GM21576 (cell line): Measurements from ENCODE around the gene WWOX.

Source experiments
- ATAC-seq: cut with Tn5 transposase; IDR thresholded peaks from one replicate; pipeline ENCODE4 v1.9.1; 2021; ENCODE audit warnings: mild to moderate bottlenecking, moderate library complexity; ENCODE audit not compliant: unreplicated experiment

WWOX gene

DNA sequence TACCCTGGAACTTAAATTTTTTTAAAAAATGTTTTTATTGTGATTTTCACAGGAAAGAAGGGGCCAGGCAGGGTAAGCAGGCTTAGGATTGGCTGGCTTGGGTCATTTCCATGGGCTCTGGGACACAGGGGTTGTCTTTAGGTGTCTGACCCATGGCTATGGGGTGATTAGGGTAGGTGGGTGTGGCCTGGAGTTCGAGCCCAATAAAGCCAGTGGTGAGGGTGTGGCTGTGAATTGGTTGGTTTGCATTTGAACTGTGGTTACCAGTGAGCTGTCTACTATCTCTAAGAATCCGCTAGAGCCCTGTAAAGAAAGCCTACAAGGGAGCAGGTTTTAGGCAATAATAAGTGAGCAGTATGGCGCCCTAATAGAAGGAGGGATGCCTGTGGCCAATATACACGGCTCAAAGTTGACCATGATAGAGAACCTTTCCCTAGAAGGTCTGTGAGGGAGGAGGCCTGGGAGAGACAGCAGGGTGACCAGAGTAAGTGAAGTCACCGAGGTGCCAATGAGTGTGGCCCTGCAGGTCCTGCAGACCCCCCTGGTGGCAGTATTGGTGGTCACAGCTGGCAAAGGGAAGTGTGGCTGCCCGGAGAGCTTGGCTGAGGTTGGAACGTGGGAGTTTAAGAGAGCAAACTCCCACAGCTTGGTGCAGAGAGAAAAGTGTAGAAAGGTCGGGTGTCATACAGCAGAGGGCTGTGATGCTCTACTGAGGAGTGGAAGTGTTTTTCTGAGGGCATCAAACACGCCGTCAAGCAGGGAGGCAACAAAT, 454.0 kb downstream of the WWOX start:
- ATAC-seq: no peak

DNA sequence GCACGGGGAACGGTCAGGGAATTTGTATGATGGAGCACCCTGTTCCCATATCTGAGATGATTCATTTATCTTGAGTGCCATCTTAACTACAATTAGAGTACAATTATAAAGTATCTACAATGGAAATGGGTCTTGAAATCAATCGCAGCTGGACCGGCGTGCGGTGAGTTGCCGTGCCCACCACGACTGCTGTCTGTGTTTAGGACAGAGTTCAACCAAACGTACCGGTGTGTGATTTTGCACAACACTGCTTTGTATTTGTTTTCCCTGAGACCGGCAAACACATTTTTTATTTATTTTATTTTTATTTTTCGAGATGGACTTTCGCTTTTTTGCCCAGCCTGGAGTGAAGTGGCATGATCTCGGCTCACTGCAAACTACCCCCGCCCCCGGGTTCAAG, 457.0 kb downstream of the WWOX start:
- no peak for ATAC-seq

DNA sequence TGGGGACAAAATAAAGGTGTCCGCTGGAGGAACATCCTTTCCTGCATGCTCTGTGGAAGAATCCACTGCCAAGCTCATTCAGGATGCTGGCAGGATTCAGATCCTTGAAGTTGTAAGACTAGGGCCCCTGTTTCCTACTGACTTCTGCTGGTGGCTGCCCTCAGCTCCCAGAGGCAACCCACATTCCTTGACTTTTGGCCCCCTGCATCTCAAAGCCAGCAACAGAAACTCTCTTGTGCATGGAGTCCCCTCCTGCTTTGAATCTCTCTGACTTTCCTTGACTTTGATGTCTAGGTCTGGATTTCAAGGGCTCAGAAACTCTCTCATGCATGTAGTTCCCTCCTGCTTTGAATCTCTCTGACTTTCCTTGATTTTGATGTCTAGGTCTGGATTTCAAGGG, 461.5 kb downstream of the WWOX start:
- ATAC-seq: no peak

DNA sequence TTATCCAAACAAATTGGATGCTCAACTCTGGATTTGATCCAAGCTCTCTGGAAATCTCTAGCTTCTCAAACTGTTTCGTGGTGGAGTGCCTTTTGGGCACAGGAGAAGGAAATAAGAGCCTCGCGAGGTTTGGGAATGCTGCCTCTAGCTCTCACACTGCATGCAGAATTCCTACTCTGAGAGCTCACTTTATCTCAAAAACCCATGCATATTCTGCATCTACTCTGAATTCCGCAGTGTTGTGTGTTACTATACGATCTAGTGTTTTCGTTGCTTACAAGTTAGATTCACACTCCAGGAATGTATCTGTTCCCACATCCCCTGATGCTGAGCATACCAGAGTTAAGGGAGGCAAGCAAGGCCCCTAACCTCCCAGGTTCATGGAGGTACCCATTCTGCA, 462.7 kb downstream of the WWOX start:
- no peak for ATAC-seq

DNA sequence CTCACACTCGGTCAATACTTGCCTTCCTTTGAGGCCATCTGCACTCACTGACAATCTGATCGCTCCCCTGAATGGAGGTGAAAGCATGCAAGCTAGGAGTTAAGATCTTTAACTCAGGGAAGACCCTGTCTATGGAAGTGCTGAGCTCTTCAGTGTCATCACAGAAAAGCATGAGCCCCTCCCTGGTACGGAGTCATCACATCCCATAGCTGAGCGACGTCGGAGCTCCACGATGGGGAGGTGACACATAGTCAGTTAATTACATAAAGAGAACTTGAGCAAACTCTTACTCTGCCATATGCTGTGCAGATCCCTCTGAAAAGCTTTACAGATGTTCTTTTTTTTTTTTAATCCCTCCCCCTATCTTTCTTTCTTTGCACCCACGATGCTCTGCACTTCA, 463.2 kb downstream of the WWOX start:
- ATAC-seq: no peak

DNA sequence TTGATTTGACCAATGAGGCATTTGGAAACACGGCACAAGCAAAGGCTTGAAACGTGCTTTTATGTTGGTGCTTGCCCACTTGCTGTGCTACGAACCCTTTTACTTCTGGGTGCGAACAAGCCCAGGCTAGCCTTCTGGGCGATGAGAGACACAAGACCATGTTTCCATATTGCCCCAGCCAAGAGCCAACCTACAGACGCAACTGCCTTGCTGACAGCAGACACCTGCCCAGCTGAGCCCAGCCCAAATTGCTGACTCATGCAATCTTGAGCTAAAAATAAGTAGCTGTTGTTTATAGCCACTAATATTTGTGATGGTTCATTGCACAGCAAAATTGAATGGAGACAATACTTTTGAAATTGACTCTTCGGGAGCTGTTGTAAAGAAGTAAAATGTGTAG, 464.5 kb downstream of the WWOX start:
- no peak for ATAC-seq

DNA sequence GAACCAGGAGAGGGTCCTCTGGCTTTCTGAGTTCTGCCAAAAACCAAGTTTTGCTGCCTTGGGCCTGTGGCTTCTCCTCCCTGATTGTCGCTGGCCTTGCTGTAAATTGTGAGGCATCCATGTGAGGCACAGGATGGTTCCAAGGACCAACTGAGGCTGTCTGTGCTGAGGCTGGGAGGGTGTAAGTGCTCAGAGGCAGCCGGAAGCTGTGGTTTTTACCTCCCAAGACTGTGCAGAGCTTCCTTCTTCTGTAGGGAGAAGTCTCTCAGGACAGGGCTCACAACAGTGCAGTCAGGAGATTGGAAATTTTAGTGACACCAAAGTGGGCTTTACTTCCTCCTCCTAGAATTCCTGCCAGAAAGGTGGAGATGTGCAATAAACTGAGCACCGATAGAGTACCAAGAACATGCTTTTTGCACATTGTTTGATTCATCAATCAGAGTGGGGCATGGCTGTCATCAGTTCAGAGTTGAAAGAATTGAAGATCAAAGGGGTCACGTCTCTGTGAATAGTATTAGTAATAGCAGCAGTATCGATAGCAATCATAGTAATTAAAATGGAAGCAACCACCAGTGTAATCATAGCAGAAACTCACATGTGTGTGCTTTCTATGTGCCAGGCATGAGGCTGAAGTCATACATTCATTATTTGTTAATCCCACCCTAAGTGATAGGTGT, 467.1 kb downstream of the WWOX start:
- no peak for ATAC-seq

DNA sequence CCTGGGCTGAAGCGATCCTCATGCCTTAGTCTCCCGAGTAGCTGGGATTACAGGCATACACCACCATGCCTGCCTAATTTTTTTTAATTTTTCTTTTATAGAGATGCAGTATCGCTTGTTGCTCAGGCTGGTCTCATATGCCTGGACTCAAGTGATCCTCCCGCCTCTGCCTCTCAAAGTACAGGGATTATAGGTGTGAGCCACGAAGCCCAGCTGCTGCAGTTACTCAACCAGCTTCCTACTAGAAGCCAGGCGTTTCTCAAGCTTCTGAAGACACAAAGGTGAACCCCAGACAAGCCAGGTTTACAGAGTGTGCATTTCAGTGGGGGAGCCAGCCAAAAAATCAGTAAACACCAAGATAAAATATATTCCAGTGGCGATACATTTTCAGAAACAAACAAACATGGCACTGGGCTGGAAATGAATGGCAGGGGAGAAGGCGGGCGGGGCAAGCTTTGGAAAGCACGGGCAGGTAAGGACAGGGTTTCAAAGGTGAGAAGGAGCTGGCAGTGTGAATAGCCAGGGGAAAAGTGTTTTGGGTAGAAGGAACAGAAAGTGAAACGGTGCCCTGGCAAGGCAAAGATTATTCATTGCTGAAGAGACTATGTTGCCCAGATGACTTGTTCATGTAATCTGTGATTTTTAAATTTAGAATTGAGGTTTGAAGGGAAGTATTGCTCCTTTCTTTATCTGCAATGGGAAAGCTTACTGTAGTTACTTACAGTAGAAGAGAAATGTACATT, 471.1 kb downstream of the WWOX start:
- peak; percentile 61 for ATAC-seq

DNA sequence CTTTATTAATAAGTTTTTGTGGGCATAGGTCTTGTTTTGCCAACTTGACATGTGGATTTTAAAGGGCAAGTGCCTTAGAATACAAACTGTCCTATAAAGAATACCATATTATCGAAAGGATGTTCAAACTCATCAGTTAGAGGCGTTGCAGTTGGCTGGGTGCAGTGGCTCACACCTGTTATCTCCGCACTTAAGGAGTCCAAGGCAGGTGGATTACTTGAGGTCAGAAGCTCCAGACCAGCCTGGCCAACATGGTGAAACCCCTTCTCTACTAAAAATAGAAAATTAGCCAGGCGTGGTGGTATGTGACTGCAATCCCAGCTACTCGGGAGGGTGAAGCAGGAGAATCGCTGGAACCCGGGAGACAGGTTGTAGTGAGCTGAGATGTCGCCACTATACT, 472.0 kb downstream of the WWOX start:
- ATAC-seq: no peak

DNA sequence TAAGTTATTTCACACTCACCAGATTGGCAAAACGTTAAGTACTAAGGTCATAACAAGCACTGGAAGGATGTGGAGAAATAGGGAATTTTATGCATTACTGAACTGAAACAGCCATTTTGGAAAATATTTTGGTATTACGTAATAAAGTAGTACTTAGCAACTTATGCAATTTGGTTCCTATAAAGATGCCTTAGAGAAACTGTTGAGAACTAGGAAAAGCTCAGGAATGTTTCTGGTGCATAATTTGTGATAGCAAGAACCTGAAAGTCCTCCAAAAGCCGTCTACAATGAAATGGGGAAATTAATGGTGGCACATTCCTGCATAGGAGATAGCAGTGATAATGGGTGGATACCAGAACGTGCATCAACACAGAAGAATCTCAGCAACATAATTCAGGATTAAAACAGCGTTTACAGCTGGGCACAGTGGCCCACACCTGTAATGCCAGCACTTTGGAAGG, 472.5 kb downstream of the WWOX start:
- no peak for ATAC-seq

DNA sequence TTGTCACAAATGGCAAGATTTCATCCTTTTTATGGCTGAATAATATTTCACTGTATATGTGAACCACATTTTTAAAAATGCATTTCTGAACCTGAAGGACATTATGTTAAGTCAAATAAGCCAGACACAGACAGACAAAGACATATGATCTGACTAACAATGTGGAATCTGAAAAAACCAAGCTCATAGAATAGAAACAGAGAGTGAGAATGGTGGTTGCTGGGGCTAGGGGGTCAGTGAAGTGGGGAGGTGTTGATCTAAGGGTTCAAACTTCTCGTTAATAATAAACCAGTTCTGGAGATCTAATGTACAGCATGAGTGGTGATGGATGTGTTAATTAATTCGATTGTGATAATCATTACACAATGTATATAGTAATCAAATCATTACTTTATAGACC, 475.1 kb downstream of the WWOX start:
- ATAC-seq: no peak

DNA sequence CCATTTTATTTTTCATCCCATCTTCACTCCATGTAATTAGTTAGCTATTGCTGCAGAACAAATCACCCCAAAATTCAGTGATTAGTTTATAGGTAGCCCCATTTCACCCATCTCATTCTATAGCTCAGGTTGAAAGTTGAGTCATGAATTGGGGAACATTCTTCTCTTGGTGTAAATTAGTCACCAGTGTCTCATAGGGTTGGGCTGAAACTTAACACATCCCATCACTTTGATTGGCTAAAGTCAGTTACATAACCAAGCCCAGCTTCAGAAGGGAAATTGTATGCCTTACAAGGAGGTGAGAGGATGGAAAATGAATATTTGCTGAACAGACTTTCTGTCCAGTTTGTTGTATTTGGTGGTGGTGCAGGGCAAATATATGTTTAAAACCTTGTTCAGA, 477.5 kb downstream of the WWOX start:
- no peak for ATAC-seq

DNA sequence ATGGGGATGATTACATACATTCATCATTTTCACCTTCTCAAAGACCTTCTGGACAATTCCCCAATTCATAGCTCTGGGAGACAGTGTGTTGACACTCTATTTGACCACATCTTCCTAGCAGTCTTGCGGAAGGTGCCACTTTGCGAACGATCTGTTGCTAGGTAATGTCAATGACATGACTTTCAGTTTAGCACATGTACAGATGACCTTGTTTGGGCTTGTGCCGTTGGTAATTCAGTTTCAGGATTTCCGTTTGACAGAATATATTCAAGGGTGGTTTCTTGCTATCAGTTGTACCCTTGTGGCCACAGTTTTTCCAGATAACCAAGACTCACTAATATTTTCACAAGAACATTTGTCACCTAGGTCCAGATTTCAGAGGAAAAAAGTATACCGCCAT, 478.2 kb downstream of the WWOX start:
- no peak for ATAC-seq

DNA sequence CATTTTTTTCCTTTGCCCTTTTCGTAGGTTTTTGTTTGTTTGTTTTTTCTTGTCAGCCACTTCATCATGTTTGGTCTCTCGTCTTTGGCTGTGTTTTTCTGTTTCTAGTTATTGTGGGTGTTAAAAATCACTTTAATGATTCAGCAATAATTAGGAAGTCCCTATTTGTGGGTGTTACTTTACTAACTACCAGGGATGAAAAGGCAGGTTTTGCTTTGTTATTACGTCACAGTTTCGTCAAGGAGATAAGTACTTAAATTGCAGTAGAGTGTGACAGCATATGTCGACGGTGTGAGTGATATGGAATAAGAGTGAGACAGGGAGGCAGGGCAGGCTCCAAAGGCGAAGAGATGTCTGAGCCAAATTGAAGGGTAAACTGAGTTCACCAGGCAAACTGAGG, 479.6 kb downstream of the WWOX start:
- no peak for ATAC-seq

DNA sequence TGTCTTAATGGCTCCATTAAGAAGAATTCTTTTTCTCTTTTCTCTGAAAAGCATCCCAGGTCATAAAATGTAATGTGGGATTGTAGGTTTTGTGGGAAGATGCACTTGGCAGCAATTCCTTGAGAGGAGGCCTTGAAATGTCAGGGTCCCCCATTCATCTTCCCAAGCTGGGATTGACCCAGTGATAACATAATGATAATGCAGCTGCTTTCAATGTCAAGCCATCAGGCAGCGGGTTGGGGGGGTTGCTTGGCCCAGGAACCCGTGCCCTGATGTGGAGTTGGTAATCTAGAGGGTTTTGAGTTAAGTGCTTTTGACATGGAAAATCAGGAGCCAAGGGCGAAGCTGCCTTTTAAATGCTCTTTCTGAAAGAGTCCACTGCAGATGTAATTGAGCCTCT, 484.0 kb downstream of the WWOX start:
- ATAC-seq: no peak

DNA sequence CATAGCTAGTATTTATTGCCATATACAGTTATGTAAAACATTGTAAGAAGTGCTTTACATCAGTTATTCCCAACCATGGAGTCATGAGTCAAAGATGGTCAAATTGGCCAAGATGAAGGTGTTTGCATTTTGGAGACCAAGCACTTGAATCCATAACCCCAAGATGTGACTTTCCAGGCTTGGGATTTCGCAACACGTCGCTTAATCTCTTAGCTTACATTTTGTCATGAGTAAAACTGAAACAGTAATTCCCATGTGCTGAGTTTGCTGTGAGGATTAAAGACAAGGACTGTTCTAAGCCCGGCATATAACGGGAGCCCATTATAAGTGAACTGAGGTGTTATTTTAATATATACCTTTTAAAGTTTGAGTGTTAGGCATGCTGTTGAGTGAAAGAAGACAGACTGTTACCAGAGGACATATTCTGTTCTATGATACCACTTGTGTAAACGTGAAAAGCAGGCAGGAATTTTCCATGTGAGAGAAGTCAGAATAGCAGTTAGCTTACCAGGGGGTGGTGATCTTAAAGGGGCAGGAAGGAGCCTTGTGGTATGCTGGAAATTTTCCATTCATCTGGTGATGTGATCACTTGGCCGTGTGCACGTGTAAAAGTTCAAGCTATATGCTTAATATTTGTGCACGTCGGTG, 484.9 kb downstream of the WWOX start:
- ATAC-seq: no peak

DNA sequence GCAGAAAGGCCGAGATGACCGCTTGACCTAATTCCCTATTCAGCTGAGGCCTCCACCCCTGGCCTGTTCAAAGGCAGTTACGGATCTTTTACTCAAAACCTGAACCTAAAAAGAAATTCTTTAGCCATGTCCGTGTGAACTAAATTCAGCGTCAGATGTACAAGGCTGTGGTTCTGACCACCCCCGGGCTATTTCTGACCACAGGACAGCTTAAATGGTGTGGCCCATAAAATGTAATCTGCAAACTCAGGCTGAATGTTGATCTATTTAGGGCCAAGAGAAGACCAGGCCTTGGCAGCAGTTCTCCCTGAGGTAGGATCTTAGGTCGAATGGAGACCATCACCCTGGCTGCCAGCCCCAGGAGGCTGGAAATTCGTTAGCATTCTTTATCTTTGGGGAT, 485.5 kb downstream of the WWOX start:
- ATAC-seq: no peak

DNA sequence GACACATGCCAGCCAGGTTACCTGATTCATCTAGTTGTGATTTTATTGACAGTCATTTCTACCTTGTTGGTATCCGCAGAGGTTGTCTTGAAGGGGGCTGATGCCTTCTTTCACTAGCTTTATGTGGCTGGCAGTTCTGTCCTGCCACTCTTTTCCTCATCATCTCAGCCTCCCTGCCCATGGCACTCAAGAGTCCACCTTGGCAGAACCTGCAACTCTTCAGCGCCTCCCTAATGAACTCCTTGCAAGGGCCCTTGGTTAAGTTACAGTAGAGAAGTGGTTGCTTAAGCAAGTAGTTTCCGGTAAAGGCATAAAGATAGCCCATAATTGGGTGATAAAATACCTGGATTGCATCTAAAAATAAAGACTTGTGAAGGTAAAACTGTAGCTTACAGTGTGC, 489.9 kb downstream of the WWOX start:
- ATAC-seq: no peak

DNA sequence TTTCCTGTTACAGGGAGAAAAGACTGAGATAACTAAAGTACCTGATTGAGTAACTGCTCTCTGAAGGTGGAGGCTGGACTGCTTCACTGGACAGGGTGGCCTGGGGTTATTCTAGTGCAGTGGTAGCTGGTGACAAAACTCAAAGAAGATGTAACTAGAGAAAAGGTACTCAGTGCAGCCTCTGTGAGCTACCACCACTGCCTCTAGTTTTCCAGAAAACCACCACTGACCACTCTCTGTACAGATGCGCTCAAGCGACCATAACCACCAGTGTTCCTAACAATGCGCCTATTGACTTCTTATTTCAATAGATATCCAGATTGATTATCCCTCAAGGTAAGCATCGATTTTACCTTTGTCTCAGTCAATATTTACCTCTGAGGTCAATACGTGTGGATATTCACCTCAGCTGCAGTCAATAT, 492.2 kb downstream of the WWOX start:
- no peak for ATAC-seq

DNA sequence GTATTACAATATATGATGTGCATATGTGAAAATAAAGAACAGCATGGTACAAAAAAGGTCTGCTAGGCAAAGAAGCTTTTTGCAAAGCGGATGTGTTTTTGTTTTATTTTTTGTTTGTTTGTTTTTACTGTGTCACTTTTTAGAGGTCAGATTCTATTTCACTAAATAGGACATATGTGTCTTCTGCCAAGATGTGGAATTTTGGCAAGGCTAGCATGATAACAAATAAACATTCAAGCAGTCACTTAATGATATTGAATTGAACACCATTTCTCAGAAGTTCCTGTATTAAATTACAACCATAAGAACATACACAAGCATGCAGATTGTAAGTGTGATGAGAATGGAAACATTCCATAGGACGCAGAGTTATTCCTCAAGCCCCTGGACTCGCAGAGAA, 492.7 kb downstream of the WWOX start:
- no peak for ATAC-seq

DNA sequence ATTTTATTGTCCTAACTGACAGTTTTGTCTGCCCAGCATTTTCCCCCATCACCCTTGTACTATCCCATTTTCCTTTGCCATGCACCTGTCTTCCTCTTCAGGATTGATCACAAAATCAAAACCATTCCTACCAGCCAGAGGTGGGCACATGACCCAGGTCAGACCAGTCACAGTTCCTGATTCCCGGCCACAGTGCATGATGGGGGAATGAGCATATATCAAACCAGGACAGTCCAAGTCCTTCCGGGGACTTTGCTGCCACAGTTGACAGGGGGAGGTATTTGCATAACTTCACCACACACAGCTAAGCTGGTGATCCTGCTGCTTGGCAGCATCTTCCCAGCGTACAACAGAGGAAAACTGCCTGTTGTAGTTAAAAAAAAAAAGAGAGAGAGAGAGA, 493.9 kb downstream of the WWOX start:
- ATAC-seq: no peak
